ENCODE measurements around the gene FKBP2. TPM values are rescaled to one million over a fixed set of nuclear protein-coding genes. Genes with fewer than 3 reads are reported as not detected.
A peak's percentile ranks its signal among the peaks of the same experiment; 100 is the strongest.

Gene FKBP2
- total and polyA plus RNA-seq, 7 donors = 49.2 to 213 (median 70.5) TPM

DNA sequence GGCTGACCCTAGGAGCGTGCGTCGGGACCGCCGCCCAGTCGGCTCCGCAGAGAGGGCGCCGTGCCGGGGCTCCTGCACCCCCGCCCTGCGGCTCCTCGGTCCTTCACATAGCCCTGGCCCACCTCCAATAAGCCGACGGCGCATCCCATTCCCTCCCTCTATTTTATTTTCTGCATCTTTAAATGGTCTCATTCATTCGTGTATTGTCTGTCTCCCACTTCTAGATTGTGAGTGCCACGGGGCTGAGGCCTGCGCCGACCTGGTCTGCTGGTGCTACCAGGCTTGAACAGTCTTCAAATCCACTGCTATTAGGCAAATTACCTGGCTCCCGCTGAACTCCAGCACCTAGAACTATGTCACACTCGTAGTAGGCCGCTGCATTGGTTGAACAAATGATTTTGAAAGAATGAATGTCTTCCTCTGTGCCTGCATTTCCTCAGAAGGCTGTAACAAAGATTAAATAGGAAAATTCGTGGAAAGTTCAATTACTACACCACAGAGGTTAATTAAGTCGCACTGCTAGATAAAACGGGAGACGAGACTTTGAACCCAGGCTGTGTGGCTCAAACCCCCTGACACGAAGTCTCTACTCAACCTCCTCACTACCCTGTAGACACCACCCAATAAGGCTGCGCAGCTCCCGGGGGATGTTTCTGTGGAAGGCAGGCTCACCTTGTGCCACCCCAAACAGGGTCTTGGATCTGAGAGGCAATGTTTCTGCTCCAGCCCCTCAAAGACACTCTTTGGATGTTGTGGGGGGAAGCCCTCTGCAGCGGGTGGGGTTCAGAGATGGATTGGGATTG, 7.0 kb downstream of the FKBP2 start:
- Histone ChIP-seq H3K4me3 (peak overlapping the region; percentile 52 to 64 (median 56)), H3K4me1 (peaks cover 0 to 67% (median 46%) of the 10 kb centered on the region in 4 donors), H3K9me3 (no peaks in the 10 kb centered on the region), H3K27ac (peak overlapping the region; percentile 83 to 94 (median 89)), H3K36me3 (peaks cover 0 to 9% (median 4%) of the 10 kb centered on the region in 4 donors), H3K27me3 (no peaks in the 10 kb centered on the region)
- WGBS, 2 donors = 31 to 53% methylated on average over 31 of the region's 31 CpGs
- intact Hi-C loops (cut with DNase I) = loop anchor here (5.0 kb wide), 1 partner anchor 54 kb away; the partner anchor contains the start of gene CATSPERZ
- TF ChIP-seq POLR2AphosphoS5 (IDR thresholded peaks at IDR 0.05) (no peak), EP300 (IDR thresholded peaks at IDR 0.05) (no peak), POLR2A (IDR thresholded peaks at IDR 0.05) (no peak)
- TF ChIP-seq, protein P1, sequence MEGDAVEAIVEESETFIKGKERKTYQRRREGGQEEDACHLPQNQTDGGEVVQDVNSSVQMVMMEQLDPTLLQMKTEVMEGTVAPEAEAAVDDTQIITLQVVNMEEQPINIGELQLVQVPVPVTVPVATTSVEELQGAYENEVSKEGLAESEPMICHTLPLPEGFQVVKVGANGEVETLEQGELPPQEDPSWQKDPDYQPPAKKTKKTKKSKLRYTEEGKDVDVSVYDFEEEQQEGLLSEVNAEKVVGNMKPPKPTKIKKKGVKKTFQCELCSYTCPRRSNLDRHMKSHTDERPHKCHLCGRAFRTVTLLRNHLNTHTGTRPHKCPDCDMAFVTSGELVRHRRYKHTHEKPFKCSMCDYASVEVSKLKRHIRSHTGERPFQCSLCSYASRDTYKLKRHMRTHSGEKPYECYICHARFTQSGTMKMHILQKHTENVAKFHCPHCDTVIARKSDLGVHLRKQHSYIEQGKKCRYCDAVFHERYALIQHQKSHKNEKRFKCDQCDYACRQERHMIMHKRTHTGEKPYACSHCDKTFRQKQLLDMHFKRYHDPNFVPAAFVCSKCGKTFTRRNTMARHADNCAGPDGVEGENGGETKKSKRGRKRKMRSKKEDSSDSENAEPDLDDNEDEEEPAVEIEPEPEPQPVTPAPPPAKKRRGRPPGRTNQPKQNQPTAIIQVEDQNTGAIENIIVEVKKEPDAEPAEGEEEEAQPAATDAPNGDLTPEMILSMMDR (IDR thresholded peaks at IDR 0.05) = no peak
- DNase-seq = no peak

DNA sequence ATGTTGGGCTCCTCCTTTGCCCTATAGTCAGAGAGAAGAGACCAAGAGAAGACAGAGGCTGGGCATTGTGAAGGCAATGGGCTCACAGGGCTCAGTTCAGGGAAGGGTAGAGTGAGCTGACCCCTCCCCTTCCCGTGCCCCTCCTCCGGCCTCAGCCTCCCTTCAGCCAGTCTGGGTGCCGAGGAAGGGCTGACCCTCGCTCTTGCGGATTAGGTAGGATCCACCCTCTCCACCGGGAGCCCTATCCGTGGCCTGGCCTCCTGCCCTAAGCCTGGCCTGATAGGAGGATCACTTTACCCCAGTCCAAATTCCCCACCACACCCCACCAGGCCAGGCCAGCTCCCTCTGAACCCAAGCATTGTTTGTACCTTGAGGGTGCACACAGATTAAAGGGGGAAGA, 7.7 kb downstream of the FKBP2 start:
- no peak overlapping the region for H3K4me3 ChIP-seq
- 76 to 87% methylated on average over 7 of the region's 7 CpGs for WGBS, 2 donors
- intact Hi-C loops (cut with DNase I) = loop anchor here (5.0 kb wide), 1 partner anchor 54 kb away; the partner anchor contains the start of gene CATSPERZ

DNA sequence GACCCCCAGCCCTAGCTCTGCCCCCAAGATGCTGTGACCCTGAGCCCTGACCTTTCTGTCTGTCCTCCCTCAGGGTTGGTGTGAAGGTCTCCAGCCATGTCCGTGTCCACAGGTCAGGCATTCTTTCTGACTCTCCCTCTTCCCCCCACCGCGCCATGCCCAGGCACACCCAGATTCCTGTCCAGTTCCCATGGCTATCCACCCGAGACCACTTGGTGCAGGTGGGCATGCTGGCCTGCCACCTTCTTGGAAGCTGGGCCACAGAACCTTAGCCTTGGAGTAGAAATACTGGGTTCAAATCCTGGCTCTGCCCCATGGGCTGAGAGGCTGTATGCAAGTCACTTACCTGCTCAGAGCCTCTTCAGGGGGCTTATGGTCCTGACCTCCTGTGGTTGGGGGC, 8.1 kb downstream of the FKBP2 start:
- WGBS, 2 donors = 93 to 94% methylated on average over 4 of the region's 4 CpGs
- peaks cover 0 to 68% (median 46%) of the 10 kb centered on the region in 4 donors for H3K4me1 ChIP-seq
- no peak for TF ChIP-seq EP300 (IDR thresholded peaks at IDR 0.05)
- TF ChIP-seq, protein P1 (IDR thresholded peaks at IDR 0.05) = no peak
- TF ChIP-seq POLR2A (IDR thresholded peaks at IDR 0.05) = no peak
- TF ChIP-seq POLR2AphosphoS5 (IDR thresholded peaks at IDR 0.05) = no peak
- DNase-seq = no peak
- H3K27ac ChIP-seq = no peak overlapping the region
- H3K9me3 ChIP-seq = no peaks in the 10 kb centered on the region
- intact Hi-C loops (cut with DNase I) = loop anchor here (5.0 kb wide), 1 partner anchor 53 kb away; the partner anchor contains the start of gene CATSPERZ
- no peak overlapping the region for H3K4me3 ChIP-seq
- H3K36me3 ChIP-seq = peaks cover 0 to 2% (median 0%) of the 10 kb centered on the region in 4 donors
- H3K27me3 ChIP-seq = no peaks in the 10 kb centered on the region

More for the DNA sequence above, 7.7 kb downstream of the FKBP2 start:
- Histone ChIP-seq H3K4me1 (peaks cover 0 to 69% (median 46%) of the 10 kb centered on the region in 4 donors), H3K9me3 (no peaks in the 10 kb centered on the region), H3K27ac (no peak overlapping the region), H3K27me3 (no peaks in the 10 kb centered on the region), H3K36me3 (peaks cover 0 to 7% (median 2%) of the 10 kb centered on the region in 4 donors)
- TF ChIP-seq POLR2A (IDR thresholded peaks at IDR 0.05) = no peak
- no peak for DNase-seq

DNA sequence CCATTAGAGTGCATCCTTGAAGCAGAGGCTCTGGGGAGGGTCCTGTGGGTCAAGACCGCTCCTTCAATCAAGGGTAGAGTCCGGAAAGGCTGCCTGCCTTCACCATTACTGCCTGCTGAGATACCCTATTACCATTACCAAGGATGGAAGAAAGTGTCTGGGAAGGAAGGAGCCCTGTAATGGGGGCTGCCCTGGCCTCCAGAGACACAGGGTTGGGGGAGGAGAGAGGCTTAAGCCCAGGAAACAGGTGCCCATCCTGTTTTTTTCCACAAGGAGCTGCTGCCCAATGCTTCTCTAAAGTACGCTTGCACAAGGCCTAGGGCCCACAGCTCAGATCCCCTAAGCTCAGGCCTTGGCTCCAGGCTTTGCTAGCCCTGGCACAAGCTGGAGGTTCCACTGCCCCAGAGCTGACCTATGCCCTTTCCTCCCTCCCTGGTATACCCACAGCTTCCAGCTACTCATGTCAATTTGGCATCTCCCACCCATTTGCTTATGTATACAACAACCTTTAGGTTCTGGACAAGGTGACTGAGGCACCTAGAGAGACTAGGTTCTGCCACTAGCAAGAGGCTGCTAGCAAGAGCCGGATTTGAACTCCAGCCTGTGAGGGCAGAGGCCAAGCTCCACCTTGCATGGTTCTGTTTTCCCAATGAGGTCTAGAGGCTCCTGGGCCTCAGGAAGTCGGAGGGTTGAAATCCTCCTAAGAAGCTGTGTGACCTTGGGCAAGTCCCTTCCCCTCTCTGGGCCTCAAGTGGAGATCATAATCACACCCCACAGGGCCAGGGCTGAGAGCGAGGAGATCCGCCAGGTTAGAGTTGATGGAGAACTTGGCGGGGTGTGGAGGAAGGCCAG, 8.9 kb downstream of the FKBP2 start:
- 88 to 89% methylated on average over 8 of the region's 8 CpGs for WGBS, 2 donors
- Histone ChIP-seq H3K9me3 (no peaks in the 10 kb centered on the region), H3K27ac (no peak overlapping the region), H3K36me3 (peaks cover 0 to 5% (median 2%) of the 10 kb centered on the region in 4 donors), H3K27me3 (no peaks in the 10 kb centered on the region), H3K4me3 (no peak overlapping the region), H3K4me1 (peaks cover 0 to 63% (median 45%) of the 10 kb centered on the region in 4 donors)
- TF ChIP-seq POLR2A (IDR thresholded peaks at IDR 0.05) (no peak), EP300 (IDR thresholded peaks at IDR 0.05) (no peak), POLR2AphosphoS5 (IDR thresholded peaks at IDR 0.05) (no peak)
- TF ChIP-seq, protein P1 (IDR thresholded peaks at IDR 0.05) = no peak
- intact Hi-C loops (cut with DNase I) = loop anchor here (5.0 kb wide), 1 partner anchor 53 kb away; the partner anchor contains the start of gene CATSPERZ
- no peak for DNase-seq

All from sigmoid colon (tissue), 7 donors.